Brain microvascular endothelial cell (primary cell): Measurements from ENCODE around the gene ZNF148.

Source experiments
- DNase-seq: peaks from one replicate; pipeline ENCODE4 v3.0.0-alpha.2; 2020
- H3K27ac ChIP-seq: fragments of 250-450 bp; sonication (Bioruptor Pico); 2 replicates; pipeline ENCODE4 v1.5.1; 2020; ENCODE audit warnings: mild to moderate bottlenecking, moderate library complexity
- H3K27me3 ChIP-seq: fragments of 250-450 bp; sonication (Bioruptor Pico); replicated peaks from 2 replicates; pipeline ENCODE4 v1.5.1; 2020; ENCODE audit warnings: mild to moderate bottlenecking
- H3K36me3 ChIP-seq: fragments of 250-450 bp; sonication (Bioruptor Pico); replicated peaks from 2 replicates; pipeline ENCODE4 v1.5.1; 2020; ENCODE audit warnings: mild to moderate bottlenecking
- H3K4me3 ChIP-seq: 2 replicates; pipeline ENCODE4 v1.5.1; 2011; ENCODE audit warnings: low read depth, mild to moderate bottlenecking, control low read depth, low read length, moderate library complexity
- in situ Hi-C: cut with HindIII; loops from 2 replicates; pipeline ENCODE4 v1.10.0; 2017; ENCODE audit warnings: low sequenced_read_pairs, low pct_ligation_motif_present
- TF ChIP-seq, protein P1 (sequence below): IDR thresholded peaks from 2 replicates; pipeline ENCODE4 v1.5.1; 2011; ENCODE audit warnings: low read depth, mild to moderate bottlenecking, moderate library complexity, low read length, control low read depth, inconsistent platforms; ENCODE audit errors: missing control alignments

The ZNF148 gene, protein sequence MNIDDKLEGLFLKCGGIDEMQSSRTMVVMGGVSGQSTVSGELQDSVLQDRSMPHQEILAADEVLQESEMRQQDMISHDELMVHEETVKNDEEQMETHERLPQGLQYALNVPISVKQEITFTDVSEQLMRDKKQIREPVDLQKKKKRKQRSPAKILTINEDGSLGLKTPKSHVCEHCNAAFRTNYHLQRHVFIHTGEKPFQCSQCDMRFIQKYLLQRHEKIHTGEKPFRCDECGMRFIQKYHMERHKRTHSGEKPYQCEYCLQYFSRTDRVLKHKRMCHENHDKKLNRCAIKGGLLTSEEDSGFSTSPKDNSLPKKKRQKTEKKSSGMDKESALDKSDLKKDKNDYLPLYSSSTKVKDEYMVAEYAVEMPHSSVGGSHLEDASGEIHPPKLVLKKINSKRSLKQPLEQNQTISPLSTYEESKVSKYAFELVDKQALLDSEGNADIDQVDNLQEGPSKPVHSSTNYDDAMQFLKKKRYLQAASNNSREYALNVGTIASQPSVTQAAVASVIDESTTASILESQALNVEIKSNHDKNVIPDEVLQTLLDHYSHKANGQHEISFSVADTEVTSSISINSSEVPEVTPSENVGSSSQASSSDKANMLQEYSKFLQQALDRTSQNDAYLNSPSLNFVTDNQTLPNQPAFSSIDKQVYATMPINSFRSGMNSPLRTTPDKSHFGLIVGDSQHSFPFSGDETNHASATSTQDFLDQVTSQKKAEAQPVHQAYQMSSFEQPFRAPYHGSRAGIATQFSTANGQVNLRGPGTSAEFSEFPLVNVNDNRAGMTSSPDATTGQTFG

DNA sequence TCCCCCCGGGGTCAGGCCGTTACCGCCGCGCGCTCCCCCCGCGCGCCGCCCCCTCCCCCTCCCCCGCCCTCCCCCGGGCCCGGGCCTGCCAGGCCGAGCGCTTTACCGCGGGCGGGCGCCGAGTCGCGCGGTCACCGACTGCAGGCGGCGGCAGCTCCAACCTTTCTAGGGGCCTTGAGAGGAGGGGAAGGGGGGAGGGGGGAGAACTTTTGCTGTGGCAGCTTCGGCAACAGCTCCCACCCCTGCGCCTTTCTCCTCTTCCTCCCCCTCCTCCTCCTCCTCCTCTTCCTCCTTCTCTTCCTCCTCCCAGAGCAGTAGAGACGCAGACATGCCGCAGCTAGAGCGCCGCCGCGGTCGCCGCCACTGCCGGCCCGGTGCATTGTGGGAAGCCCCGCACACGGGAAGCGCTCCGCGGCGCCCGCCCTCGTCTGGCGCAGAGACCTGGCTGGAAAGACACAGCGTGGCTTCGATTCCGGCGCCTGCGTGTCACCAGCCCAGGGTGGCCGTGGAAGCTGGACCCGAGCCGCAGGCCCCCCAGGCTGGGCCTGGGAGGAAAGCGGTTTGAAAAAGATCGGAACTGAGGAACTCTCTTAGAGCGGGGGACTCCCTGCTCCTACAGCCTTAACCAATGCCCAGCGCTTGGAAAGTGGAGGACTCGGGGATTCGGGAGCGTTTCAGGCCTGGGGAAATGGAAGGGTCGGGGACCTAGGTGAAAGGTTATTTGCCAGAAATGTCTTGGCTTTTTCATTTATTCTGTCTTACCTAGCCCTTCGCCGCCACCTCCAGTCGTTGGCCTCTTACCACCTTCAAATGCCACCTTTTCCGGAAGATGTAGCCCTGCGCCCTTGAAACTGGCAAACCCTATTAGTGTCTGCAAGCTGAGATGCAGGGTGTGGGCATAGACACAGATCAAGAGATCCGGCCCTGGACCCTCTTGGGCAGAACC is at the start of gene ZNF148:
Gene ZNF148, minus strand, starts transcription at position 330 of the 946 bp plus-strand sequence. CDS start 61,685 bp downstream, outside the sequence.
- TF ChIP-seq, protein P1, sequence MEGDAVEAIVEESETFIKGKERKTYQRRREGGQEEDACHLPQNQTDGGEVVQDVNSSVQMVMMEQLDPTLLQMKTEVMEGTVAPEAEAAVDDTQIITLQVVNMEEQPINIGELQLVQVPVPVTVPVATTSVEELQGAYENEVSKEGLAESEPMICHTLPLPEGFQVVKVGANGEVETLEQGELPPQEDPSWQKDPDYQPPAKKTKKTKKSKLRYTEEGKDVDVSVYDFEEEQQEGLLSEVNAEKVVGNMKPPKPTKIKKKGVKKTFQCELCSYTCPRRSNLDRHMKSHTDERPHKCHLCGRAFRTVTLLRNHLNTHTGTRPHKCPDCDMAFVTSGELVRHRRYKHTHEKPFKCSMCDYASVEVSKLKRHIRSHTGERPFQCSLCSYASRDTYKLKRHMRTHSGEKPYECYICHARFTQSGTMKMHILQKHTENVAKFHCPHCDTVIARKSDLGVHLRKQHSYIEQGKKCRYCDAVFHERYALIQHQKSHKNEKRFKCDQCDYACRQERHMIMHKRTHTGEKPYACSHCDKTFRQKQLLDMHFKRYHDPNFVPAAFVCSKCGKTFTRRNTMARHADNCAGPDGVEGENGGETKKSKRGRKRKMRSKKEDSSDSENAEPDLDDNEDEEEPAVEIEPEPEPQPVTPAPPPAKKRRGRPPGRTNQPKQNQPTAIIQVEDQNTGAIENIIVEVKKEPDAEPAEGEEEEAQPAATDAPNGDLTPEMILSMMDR: no peak
- in situ Hi-C loops: no loop called here
- Histone ChIP-seq H3K36me3 (no peaks in the 10 kb centered on the region), H3K4me3 (peak within 1 kb of the TSS; percentile 88), H3K27me3 (no peaks in the 10 kb centered on the region), H3K27ac (peak within 1 kb of the TSS; percentile 77)
- peak; percentile 81 for DNase-seq

DNA sequence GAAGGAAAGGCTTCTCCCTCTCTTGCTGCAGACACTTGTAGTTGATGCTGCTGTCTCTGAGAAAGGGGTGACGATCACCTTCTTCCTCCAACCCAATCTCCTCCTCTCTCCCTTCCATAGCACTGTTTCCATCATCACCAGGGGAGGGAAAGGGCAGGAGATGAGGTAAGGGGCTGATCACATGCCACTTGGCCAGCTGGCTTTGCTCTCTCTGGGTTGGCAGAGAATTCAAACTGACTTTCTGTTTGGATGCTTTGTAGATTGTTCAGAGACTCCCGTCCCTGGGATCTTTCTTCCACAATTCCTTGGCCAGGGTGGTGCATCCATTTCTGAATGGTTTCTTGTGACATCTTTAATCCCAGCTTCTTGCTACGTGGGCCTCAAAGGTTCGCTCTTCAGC is 43.2 kb upstream of the ZNF148 start:
- no peaks in the 10 kb centered on the region for H3K36me3 ChIP-seq
- H3K4me3 ChIP-seq: no peak overlapping the region
- H3K27me3 ChIP-seq: no peaks in the 10 kb centered on the region
- DNase-seq: no peak
- no peak overlapping the region for H3K27ac ChIP-seq
- TF ChIP-seq, protein P1: no peak
- in situ Hi-C loops: no loop called here

DNA sequence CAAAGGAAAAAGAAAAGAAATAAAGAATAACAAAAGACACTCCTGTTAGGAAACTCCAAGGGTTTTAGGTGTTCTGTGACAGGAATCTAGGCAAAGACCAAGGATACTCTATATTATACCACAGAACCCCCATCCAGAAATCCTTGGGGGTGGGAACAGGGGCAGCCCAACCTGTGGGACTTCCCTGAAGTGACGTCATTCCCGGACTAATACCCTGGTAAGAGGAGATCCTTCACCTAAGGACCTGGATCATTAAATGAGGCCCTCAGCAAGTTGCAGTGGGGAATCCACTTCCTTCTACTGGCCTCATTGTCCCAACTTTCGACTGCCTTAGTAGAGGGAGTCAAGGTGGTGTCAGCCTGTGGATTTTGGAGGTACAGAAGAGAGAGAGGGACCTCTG is 41.1 kb upstream of the ZNF148 start:
- no peak for DNase-seq
- Histone ChIP-seq H3K36me3 (no peaks in the 10 kb centered on the region), H3K4me3 (no peak overlapping the region), H3K27ac (no peak overlapping the region), H3K27me3 (no peaks in the 10 kb centered on the region)
- in situ Hi-C loops: no loop called here
- TF ChIP-seq, protein P1: no peak

DNA sequence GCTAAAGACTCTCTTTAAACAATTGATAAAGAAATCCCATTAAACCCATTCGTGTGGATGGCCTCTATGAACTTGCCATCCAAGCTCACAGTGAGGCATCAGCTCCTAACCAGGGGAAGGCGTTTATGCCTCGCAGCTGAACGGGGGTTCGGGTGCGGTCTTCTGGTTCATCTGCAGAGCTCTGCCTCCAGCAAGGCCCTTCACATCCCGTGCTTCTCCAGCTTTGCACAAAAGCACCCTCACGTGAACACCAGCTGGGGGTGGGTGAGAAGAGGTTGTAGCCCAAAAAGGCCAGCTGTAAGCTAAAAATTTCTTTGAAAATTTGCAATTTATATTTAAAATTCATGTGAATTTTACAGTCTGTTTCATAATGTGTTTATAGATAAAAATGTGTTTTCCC is 39.5 kb upstream of the ZNF148 start:
- no peak overlapping the region for H3K4me3 ChIP-seq
- DNase-seq: no peak
- TF ChIP-seq, protein P1: no peak
- in situ Hi-C loops: no loop called here
- H3K36me3 ChIP-seq: no peaks in the 10 kb centered on the region
- H3K27me3 ChIP-seq: no peaks in the 10 kb centered on the region
- no peak overlapping the region for H3K27ac ChIP-seq

DNA sequence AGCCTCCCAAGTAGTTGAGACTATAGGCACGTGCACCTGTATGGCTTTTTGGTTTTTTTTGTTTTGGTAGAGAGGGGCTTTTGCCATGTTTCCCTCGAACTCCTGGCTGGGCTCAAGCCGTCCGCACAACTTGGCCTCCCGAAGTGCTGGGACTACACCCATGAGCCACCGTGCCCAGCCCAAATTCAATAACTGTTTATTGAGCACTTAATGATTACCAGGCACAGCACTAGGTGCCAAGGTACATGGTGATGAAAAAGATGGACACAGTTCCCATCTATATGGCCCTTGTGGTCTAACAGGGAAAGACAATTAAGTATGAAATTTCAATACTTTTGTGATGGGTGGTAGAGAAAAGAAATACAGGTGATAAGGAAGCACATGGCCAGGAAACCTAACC is 35.8 kb upstream of the ZNF148 start:
- H3K36me3 ChIP-seq: no peaks in the 10 kb centered on the region
- H3K4me3 ChIP-seq: no peak overlapping the region
- in situ Hi-C loops: no loop called here
- no peak overlapping the region for H3K27ac ChIP-seq
- no peak for DNase-seq
- TF ChIP-seq, protein P1: peak; percentile 8
- H3K27me3 ChIP-seq: no peaks in the 10 kb centered on the region
